IPS-18a (cell line): ENCODE data around the gene ISLR2.

Experiments
- H3K27ac ChIP-seq: one replicate; pipeline ENCODE4 v1.5.1; 2013; ENCODE audit warnings: low read length
- H3K27me3 ChIP-seq: one replicate; pipeline ENCODE4 v1.6.1; 2013; ENCODE audit warnings: mild to moderate bottlenecking, low read length; ENCODE audit not compliant: control insufficient read depth, insufficient read depth
- H3K36me3 ChIP-seq: one replicate; pipeline ENCODE4 v1.6.1; 2013; ENCODE audit warnings: low read depth, low read length; ENCODE audit not compliant: control insufficient read depth
- H3K4me1 ChIP-seq: one replicate; pipeline ENCODE4 v1.6.1; 2013; ENCODE audit warnings: low read depth, low read length; ENCODE audit not compliant: control insufficient read depth
- H3K4me3 ChIP-seq: one replicate; pipeline ENCODE4 v1.5.1; 2013; ENCODE audit warnings: low read length
- H3K9ac ChIP-seq: one replicate; pipeline ENCODE4 v1.6.1; 2013; ENCODE audit warnings: mild to moderate bottlenecking, low read length, moderate library complexity
- H3K9me3 ChIP-seq: one replicate; pipeline ENCODE4 v1.6.1; 2013; ENCODE audit warnings: low read depth, low read length; ENCODE audit not compliant: control insufficient read depth

Gene ISLR2

GRCh38 chr15:74130849-74131627, 652 bp downstream of the ISLR2 start:
- Histone ChIP-seq H3K9me3 (peaks cover 5% of the 10 kb centered on the region), H3K4me1 (peaks cover 53% of the 10 kb centered on the region), H3K36me3 (no peaks in the 10 kb centered on the region), H3K9ac (no peak overlapping the region), H3K27ac (no peak overlapping the region), H3K27me3 (peaks cover 100% of the 10 kb centered on the region), H3K4me3 (peak overlapping the region; percentile 54)

- peaks cover 97% of the 10 kb centered on the region for H3K27me3 ChIP-seq
- peaks cover 56% of the 10 kb centered on the region for H3K4me1 ChIP-seq
- H3K4me3 ChIP-seq: no peak overlapping the region
- H3K36me3 ChIP-seq: no peaks in the 10 kb centered on the region
- no peak overlapping the region for H3K9ac ChIP-seq
- no peak overlapping the region for H3K27ac ChIP-seq
- peaks cover 5% of the 10 kb centered on the region for H3K9me3 ChIP-seq
These were observed 1.4 kb downstream of the ISLR2 start for GRCh38 chr15:74131628-74132413.

GRCh38 chr15:74132681-74133651, 2.6 kb downstream of the ISLR2 start:
- Histone ChIP-seq H3K4me3 (peak overlapping the region; percentile 31), H3K9me3 (peaks cover 5% of the 10 kb centered on the region), H3K27me3 (peaks cover 98% of the 10 kb centered on the region), H3K27ac (no peak overlapping the region), H3K4me1 (peaks cover 56% of the 10 kb centered on the region), H3K9ac (no peak overlapping the region), H3K36me3 (no peaks in the 10 kb centered on the region)

GRCh38 chr15:74133694-74134386, 3.5 kb downstream of the ISLR2 start:
- H3K4me3 ChIP-seq: peak overlapping the region; percentile 31
- H3K4me1 ChIP-seq: peaks cover 50% of the 10 kb centered on the region
- peaks cover 5% of the 10 kb centered on the region for H3K9me3 ChIP-seq
- H3K36me3 ChIP-seq: no peaks in the 10 kb centered on the region
- no peak overlapping the region for H3K9ac ChIP-seq
- no peak overlapping the region for H3K27ac ChIP-seq
- peaks cover 98% of the 10 kb centered on the region for H3K27me3 ChIP-seq

GRCh38 chr15:74134387-74135027, 4.1 kb downstream of the ISLR2 start:
- peaks cover 44% of the 10 kb centered on the region for H3K4me1 ChIP-seq
- H3K36me3 ChIP-seq: no peaks in the 10 kb centered on the region
- H3K27ac ChIP-seq: no peak overlapping the region
- peaks cover 5% of the 10 kb centered on the region for H3K9me3 ChIP-seq
- H3K9ac ChIP-seq: no peak overlapping the region
- peak overlapping the region; percentile 42 for H3K4me3 ChIP-seq
- peaks cover 98% of the 10 kb centered on the region for H3K27me3 ChIP-seq

GRCh38 chr15:74135041-74135565, 4.7 kb downstream of the ISLR2 start:
- H3K9ac ChIP-seq: no peak overlapping the region
- peaks cover 46% of the 10 kb centered on the region for H3K4me1 ChIP-seq
- H3K36me3 ChIP-seq: no peaks in the 10 kb centered on the region
- peak overlapping the region; percentile 42 for H3K4me3 ChIP-seq
- peaks cover 92% of the 10 kb centered on the region for H3K27me3 ChIP-seq
- H3K9me3 ChIP-seq: peaks cover 5% of the 10 kb centered on the region
- no peak overlapping the region for H3K27ac ChIP-seq

GRCh38 chr15:74136540-74136813, 6.1 kb downstream of the ISLR2 start:
- Histone ChIP-seq H3K27me3 (peaks cover 78% of the 10 kb centered on the region), H3K4me3 (peak overlapping the region; percentile 56)

GRCh38 chr15:74136814-74137536, 6.6 kb downstream of the ISLR2 start:
- peaks cover 5% of the 10 kb centered on the region for H3K9me3 ChIP-seq
- H3K27ac ChIP-seq: no peak overlapping the region
- peaks cover 51% of the 10 kb centered on the region for H3K4me1 ChIP-seq
- peaks cover 73% of the 10 kb centered on the region for H3K27me3 ChIP-seq
- peak overlapping the region; percentile 22 for H3K9ac ChIP-seq
- peak overlapping the region; percentile 56 for H3K4me3 ChIP-seq
- no peaks in the 10 kb centered on the region for H3K36me3 ChIP-seq

More at GRCh38 chr15:74136540-74136813, 6.1 kb downstream of the ISLR2 start:
- Histone ChIP-seq H3K27ac (no peak overlapping the region), H3K9ac (peak overlapping the region; percentile 22), H3K36me3 (no peaks in the 10 kb centered on the region), H3K9me3 (peaks cover 5% of the 10 kb centered on the region), H3K4me1 (peaks cover 50% of the 10 kb centered on the region)

- Histone ChIP-seq H3K9ac (no peak overlapping the region), H3K4me1 (peaks cover 48% of the 10 kb centered on the region), H3K9me3 (peaks cover 3% of the 10 kb centered on the region), H3K4me3 (no peak overlapping the region), H3K27ac (no peak overlapping the region), H3K27me3 (peaks cover 68% of the 10 kb centered on the region), H3K36me3 (no peaks in the 10 kb centered on the region)
These were observed 7.1 kb downstream of the ISLR2 start for GRCh38 chr15:74137537-74137894.

- Histone ChIP-seq H3K9ac (no peak overlapping the region), H3K27me3 (peaks cover 56% of the 10 kb centered on the region), H3K4me3 (no peak overlapping the region), H3K27ac (no peak overlapping the region), H3K9me3 (no peaks in the 10 kb centered on the region), H3K4me1 (peaks cover 41% of the 10 kb centered on the region), H3K36me3 (no peaks in the 10 kb centered on the region)
These were observed 8.3 kb downstream of the ISLR2 start for GRCh38 chr15:74138642-74139041.
